Measurements from ENCODE around the gene FBLN7.
"Not testable (repeated sequence)": the region's sequence is repeated elsewhere in the genome, so short reads cannot be mapped to it uniquely, and the experiment has no call there.

DNA sequence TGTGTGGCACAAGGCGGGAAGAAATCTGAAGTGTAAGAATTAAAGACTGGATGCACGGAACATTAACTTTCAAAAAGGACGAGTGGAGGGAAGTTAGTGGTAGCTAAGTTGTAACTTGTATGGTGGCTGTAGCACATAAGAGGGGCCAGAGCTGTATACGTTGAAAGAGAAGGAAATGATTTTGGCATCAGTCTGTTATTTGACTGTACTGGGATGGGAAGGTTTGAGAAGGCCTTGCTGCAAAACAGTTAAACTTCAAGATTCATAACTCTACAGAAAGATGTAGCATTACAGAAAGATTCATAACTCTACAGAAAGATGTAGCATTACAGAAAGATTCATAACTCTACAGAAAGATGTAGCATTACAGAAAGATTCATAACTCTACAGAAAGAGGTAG lies 24.8 kb upstream of the FBLN7 start:
- not testable (repeated sequence) for TF ChIP-seq POLR2A, TAF1 (IDR thresholded peaks at IDR 0.05; ENCODE audit: low read depth, low read length)

Data from GM12891 (cell line).